Upper lobe of right lung (tissue), 1 donor: ENCODE results near the gene TBC1D22A. TPM values are rescaled to one million over a fixed set of nuclear protein-coding genes. Genes with fewer than 3 reads are reported as not detected.

Source experiments
- ATAC-seq: fragments of 200-7000 bp; cut with Tn5 transposase; one replicate; pipeline ENCODE4 v1.9.1; 2020; ENCODE audit warnings: mild to moderate bottlenecking, moderate library complexity
- DNase-seq: peaks from one replicate; pipeline ENCODE4 v3.0.0-alpha.2; 2020
- H3K27ac ChIP-seq: fragments of 200-600 bp; one replicate; pipeline ENCODE4 v1.8.0; 2022
- H3K27me3 ChIP-seq: fragments of 200-600 bp; one replicate; pipeline ENCODE4 v1.8.0; 2022; ENCODE audit warnings: mild to moderate bottlenecking
- H3K36me3 ChIP-seq: fragments of 200-600 bp; one replicate; pipeline ENCODE4 v1.8.0; 2022
- H3K4me1 ChIP-seq: fragments of 200-600 bp; one replicate; pipeline ENCODE4 v1.8.0; 2022
- H3K4me3 ChIP-seq: fragments of 200-600 bp; one replicate; pipeline ENCODE4 v1.8.0; 2022; ENCODE audit warnings: mild to moderate bottlenecking
- H3K9me3 ChIP-seq: fragments of 200-600 bp; one replicate; pipeline ENCODE4 v1.8.0; 2022
- intact Hi-C: fragments of 100-400 bp; cut with DNase I; formaldehyde crosslinking; loops from one replicate; pipeline ENCODE4 v1.11.0; 2022
- total RNA-seq: library from RNA; stranded (reverse); fragmentation: NEBNext Ultra II Directional; extraction: Animal tissue kit (Norgen Biotek cat#: 25700); gene quantifications from one replicate; pipeline ENCODE4 v1.2.1, GENCODE V29; 2021
- TF ChIP-seq, protein P1 (sequence below): fragments of 200-600 bp; IDR thresholded peaks from one replicate; pipeline ENCODE4 v1.8.0; 2022; ENCODE audit warnings: antibody characterized with exemption
- donor health status: DM: no; HTN: yes; CAD: no; lungs with severe emphysema.

Gene TBC1D22A
- total RNA-seq, 1 donor from 2014 or later: 31.3 TPM

DNA sequence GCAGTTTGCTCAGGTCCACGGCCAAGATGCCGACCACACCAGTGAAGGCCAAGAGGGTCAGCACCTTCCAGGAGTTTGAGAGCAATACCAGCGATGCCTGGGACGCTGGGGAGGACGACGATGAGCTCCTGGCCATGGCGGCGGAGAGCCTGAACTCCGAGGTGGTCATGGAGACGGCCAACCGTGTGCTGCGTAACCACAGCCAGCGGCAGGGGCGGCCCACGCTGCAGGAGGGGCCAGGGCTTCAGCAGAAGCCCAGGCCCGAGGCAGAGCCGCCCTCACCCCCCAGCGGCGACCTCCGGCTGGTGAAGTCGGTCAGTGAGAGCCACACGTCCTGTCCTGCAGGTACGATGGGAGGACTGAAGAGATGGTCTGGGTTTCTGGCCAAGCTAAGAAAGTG is 31.0 kb downstream of the TBC1D22A start:
- H3K9me3 ChIP-seq: no peaks in the 10 kb centered on the region
- intact Hi-C loops: no loop called here
- TF ChIP-seq, protein P1, sequence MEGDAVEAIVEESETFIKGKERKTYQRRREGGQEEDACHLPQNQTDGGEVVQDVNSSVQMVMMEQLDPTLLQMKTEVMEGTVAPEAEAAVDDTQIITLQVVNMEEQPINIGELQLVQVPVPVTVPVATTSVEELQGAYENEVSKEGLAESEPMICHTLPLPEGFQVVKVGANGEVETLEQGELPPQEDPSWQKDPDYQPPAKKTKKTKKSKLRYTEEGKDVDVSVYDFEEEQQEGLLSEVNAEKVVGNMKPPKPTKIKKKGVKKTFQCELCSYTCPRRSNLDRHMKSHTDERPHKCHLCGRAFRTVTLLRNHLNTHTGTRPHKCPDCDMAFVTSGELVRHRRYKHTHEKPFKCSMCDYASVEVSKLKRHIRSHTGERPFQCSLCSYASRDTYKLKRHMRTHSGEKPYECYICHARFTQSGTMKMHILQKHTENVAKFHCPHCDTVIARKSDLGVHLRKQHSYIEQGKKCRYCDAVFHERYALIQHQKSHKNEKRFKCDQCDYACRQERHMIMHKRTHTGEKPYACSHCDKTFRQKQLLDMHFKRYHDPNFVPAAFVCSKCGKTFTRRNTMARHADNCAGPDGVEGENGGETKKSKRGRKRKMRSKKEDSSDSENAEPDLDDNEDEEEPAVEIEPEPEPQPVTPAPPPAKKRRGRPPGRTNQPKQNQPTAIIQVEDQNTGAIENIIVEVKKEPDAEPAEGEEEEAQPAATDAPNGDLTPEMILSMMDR: no peak
- DNase-seq (no peak), ATAC-seq (no peak)
- H3K36me3 ChIP-seq: peaks cover 44% of the 10 kb centered on the region
- H3K4me3 ChIP-seq: no peak overlapping the region
- H3K27ac ChIP-seq: no peak overlapping the region
- H3K4me1 ChIP-seq: peaks cover 32% of the 10 kb centered on the region
- H3K27me3 ChIP-seq: no peaks in the 10 kb centered on the region

DNA sequence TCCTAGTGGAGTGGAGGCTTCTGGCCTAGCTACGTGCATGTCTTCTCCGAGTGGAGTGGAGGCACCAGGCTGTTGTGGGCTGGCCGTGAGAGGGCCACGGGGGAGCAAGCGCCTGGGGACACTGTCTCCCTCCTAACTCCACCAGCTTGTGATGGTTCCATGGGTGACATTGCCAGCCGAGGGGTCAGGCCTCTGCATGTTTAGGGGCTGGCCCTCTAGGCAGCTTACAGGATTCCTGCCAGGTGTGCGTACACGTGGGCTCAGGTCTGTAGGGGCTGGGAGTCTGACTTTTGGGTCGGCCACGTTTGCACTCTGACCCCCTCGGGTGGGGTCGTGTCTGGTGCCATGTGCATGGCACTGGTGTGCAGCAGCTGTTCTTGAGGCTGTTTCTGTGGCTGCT is 31.6 kb downstream of the TBC1D22A start:
- DNase-seq: no peak
- no peak overlapping the region for H3K4me3 ChIP-seq
- no peaks in the 10 kb centered on the region for H3K27me3 ChIP-seq
- intact Hi-C loops: no loop called here
- H3K9me3 ChIP-seq: no peaks in the 10 kb centered on the region
- TF ChIP-seq, protein P1: no peak
- H3K27ac ChIP-seq: no peak overlapping the region
- H3K36me3 ChIP-seq: peaks cover 44% of the 10 kb centered on the region
- peaks cover 33% of the 10 kb centered on the region for H3K4me1 ChIP-seq
- ATAC-seq: no peak

DNA sequence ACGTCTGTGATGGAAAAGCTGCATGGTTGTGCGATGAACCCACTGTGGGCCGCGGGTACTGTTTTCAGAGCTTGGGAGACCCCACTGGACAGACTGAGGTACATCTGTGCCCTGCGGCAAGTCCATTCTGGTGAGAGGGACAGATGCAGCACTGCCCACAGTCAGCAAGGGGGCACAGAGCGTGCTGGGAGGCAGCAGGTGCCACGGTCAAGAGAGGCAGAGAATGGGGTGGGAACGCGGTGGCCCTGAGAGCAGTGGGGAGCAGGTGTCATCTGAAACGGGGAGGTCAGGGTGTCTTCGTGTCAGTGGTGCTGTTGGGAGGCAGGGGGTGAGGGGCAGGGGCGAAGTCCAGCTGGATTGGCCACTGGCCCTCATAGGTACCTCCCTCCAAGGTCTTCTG is 32.0 kb downstream of the TBC1D22A start:
- H3K27me3 ChIP-seq: no peaks in the 10 kb centered on the region
- no peak overlapping the region for H3K27ac ChIP-seq
- H3K9me3 ChIP-seq: no peaks in the 10 kb centered on the region
- TF ChIP-seq, protein P1: no peak
- peaks cover 48% of the 10 kb centered on the region for H3K36me3 ChIP-seq
- intact Hi-C loops: no loop called here
- no peak overlapping the region for H3K4me3 ChIP-seq
- DNase-seq (no peak), ATAC-seq (no peak)
- peaks cover 33% of the 10 kb centered on the region for H3K4me1 ChIP-seq

DNA sequence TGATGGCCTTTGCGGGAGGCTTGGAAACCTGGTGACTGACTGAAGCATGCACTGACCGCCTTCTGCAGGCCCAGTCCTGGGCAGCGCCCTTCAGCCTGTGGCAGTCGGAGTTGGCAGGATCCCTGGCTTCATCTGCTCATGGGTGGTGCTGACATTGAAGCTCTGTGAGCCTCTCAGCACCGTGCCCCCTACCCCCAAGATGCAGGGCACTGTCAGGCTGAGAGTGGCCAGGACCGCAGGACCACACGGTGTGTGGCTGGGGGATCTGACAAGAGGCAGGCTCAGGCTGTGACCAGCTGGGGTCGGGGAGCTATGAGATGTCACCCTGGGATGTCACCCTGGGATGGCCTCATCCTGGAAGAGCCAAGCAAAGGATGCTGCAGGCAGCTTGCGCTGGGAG is 32.7 kb downstream of the TBC1D22A start:
- H3K36me3 ChIP-seq: peaks cover 55% of the 10 kb centered on the region
- intact Hi-C loops: no loop called here
- H3K27me3 ChIP-seq: no peaks in the 10 kb centered on the region
- DNase-seq (no peak), ATAC-seq (no peak)
- H3K4me3 ChIP-seq: no peak overlapping the region
- H3K4me1 ChIP-seq: peaks cover 33% of the 10 kb centered on the region
- no peaks in the 10 kb centered on the region for H3K9me3 ChIP-seq
- TF ChIP-seq, protein P1: no peak
- no peak overlapping the region for H3K27ac ChIP-seq

- Histone ChIP-seq H3K9me3 (no peaks in the 10 kb centered on the region), H3K27ac (no peak overlapping the region), H3K36me3 (peaks cover 55% of the 10 kb centered on the region), H3K4me1 (peaks cover 27% of the 10 kb centered on the region), H3K4me3 (no peak overlapping the region), H3K27me3 (no peaks in the 10 kb centered on the region)
- TF ChIP-seq, protein P1: no peak
- DNase-seq (no peak), ATAC-seq (no peak)
- intact Hi-C loops: no loop called here
Measured at GRCh38 chr22:46795845-46796565, 33.6 kb downstream of the TBC1D22A start.
